Posterior vena cava (tissue), 2 donors: ENCODE measurements around the gene ZNF234. TPM values are rescaled to one million over a fixed set of nuclear protein-coding genes. Genes with fewer than 3 reads are reported as not detected.
"Not testable (repeated sequence)": the region's sequence is repeated elsewhere in the genome, so short reads cannot be mapped to it uniquely, and the experiment has no call there.

Source experiments
- DNase-seq: peaks from one replicate; pipeline ENCODE4 v3.0.0-alpha.2; 2020; ENCODE audit warnings: low spot score
- intact Hi-C, 2 donors: fragments of 100-400 bp; cut with DNase I; formaldehyde crosslinking; loops; one replicate each; pipeline versions ENCODE4 v1.14.1 to v1.14.2; 2022 to 2023
- total RNA-seq, 2 donors: library from RNA; stranded (reverse); fragmentation: NEBNext Ultra II Directional; extraction: Animal tissue kit (Norgen Biotek cat#: 25700); gene quantifications; one replicate each; pipeline ENCODE4 v1.2.1, GENCODE V29; 2021
- donor health status: DM: yes; HTN: yes; CAD: no.
- donor health status: DM: yes; HTN: yes; CAD: no.

Gene ZNF234
- total RNA-seq, 2 donors from 2014 or later, result 9.4 to 10.0 TPM

GRCh38 chr19:44164673-44165512 lies 23.5 kb downstream of the ZNF234 start, which contains the start of gene ZNF226:
TSS of gene ZNF226 (plus strand) at chr19:44165100. CDS start at chr19:44170081, 4,981 bp downstream.
- intact Hi-C loops, result loop anchor here in 1 of 2 donors (5.0 kb wide), 1 partner anchor 337 kb away; the partner anchor contains the start of gene ZNF180
- DNase-seq, result peak; percentile 95

GRCh38 chr19:44170660-44171059 lies 29.3 kb downstream of the ZNF234 start:
- intact Hi-C loops, DNase-seq: not testable (repeated sequence)

- intact Hi-C loops, result no loop called here
- no peak for DNase-seq
Observed at GRCh38 chr19:44176590-44176989, 35.2 kb downstream of the ZNF234 start.

- DNase-seq, result no peak
- intact Hi-C loops, result no loop called here
Observed at GRCh38 chr19:44180968-44181367, 39.6 kb downstream of the ZNF234 start.

GRCh38 chr19:44182145-44182544 lies 40.8 kb downstream of the ZNF234 start:
- DNase-seq, result no peak
- intact Hi-C loops, result no loop called here

- intact Hi-C loops, result no loop called here
- no peak for DNase-seq
Observed at GRCh38 chr19:44190020-44190419, 48.7 kb downstream of the ZNF234 start.

- no peak for DNase-seq
- intact Hi-C loops, result no loop called here
Observed at GRCh38 chr19:44192127-44192526, 50.8 kb downstream of the ZNF234 start.

GRCh38 chr19:44196772-44197171 lies 55.4 kb downstream of the ZNF234 start:
- DNase-seq, result no peak
- intact Hi-C loops, result no loop called here

GRCh38 chr19:44202470-44202869 lies 61.1 kb downstream of the ZNF234 start:
- DNase-seq, result no peak
- intact Hi-C loops, result no loop called here

- no peak for DNase-seq
- intact Hi-C loops, result no loop called here
Observed at GRCh38 chr19:44202974-44203373, 61.6 kb downstream of the ZNF234 start.

- intact Hi-C loops, DNase-seq: not testable (repeated sequence)
Observed at GRCh38 chr19:44203877-44204276, 62.5 kb downstream of the ZNF234 start.

- intact Hi-C loops, result no loop called here
- DNase-seq, result no peak
Observed at GRCh38 chr19:44204772-44205171, 63.4 kb downstream of the ZNF234 start.

- intact Hi-C loops, result no loop called here
- peak; percentile 95 for DNase-seq
Observed at GRCh38 chr19:44207126-44207803, 65.9 kb downstream of the ZNF234 start.

Other genes with a start within 250 kb of the ZNF234 start
- gene ZNF45, start 206.3 kb upstream of the ZNF234 start, total RNA-seq, result 10 to 100 TPM; 11.5 to 14.4 TPM
- gene ZNF221, start 190.3 kb upstream of the ZNF234 start, total RNA-seq, result 1 to 10 TPM; 4.4 to 7.4 TPM
- 1 to 10 TPM; 5.0 to 6.7 TPM for gene ZNF155, start 157.4 kb upstream of the ZNF234 start, total RNA-seq
- gene ZNF230, start 138.6 kb upstream of the ZNF234 start, total RNA-seq, result 1 to 10 TPM; 3.6 to 3.9 TPM
- gene ZNF222, start 116.2 kb upstream of the ZNF234 start, total RNA-seq, result 1 to 10 TPM; 3.5 to 4.1 TPM
- gene ZNF223, start 89.5 kb upstream of the ZNF234 start, total RNA-seq, result 1 to 10 TPM; 2.8 to 3.7 TPM
- gene ZNF284, start 69.4 kb upstream of the ZNF234 start, total RNA-seq, result 1 to 10 TPM; 2.3 to 2.5 TPM
- gene ZNF224, start 47.2 kb upstream of the ZNF234 start, total RNA-seq, result 10 to 100 TPM; 16.4 to 21.0 TPM
- gene ZNF225, start 28.2 kb upstream of the ZNF234 start, total RNA-seq, result 1 to 10 TPM; 3.5 to 6.0 TPM
- 10 to 100 TPM; 15.8 to 19.8 TPM for gene ZNF226, start 23.5 kb downstream of the ZNF234 start, total RNA-seq
- gene ZNF227, start 71.0 kb downstream of the ZNF234 start, total RNA-seq, result 10 to 100 TPM; 13.2 to 14.6 TPM
- under 1 TPM; 0.19 to 0.28 TPM for gene ZNF233, start 118.3 kb downstream of the ZNF234 start, total RNA-seq
- 1 to 10 TPM; 3.6 to 5.7 TPM for gene ZNF235, start 163.5 kb downstream of the ZNF234 start, total RNA-seq
- 1 to 10 TPM; 5.2 to 7.9 TPM for gene ZNF112, start 215.1 kb downstream of the ZNF234 start, total RNA-seq